Endothelial cell of umbilical vein (primary cell): Measurements from ENCODE around the gene MECR. TPM values are rescaled to one million over a fixed set of nuclear protein-coding genes. Genes with fewer than 3 reads are reported as not detected.

Experiments used
- BruUV-seq: library from RNA; stranded (reverse); fragments of 400-500 nt; replicated peaks from 2 replicates; lab custom pipeline; 2021; lab: Mats Ljungman, UMichigan
- CTCF ChIA-PET: fragments of 300-600, 350-600 bp; sonication (Branson Sonifier 250); formaldehyde crosslinking; loops from one replicate; lab custom pipeline; 2021; ENCODE audit warnings: antibody characterized with exemption, inconsistent platforms; lab: Charles Lee
- POLR2A ChIA-PET: fragments of 300-600, 350-600 bp; sonication (Branson Sonifier 250); formaldehyde crosslinking; loops from one replicate; lab custom pipeline; 2021; ENCODE audit warnings: antibody characterized with exemption, inconsistent platforms; lab: Charles Lee
- DNase-seq: peaks from one replicate; pipeline ENCODE4 v3.0.0-alpha.2; 2011; ENCODE audit warnings: low read depth, low spot score
- FAIRE-seq: peaks from 2 replicates; lab custom pipeline; 2011; peaks lifted over from hg19 to GRCh38; lab: Jason Lieb, UNC
- H2AFZ ChIP-seq: 2 replicates; pipeline ENCODE4 v1.6.0; 2012; ENCODE audit warnings: low read depth, low read length, control low read depth, inconsistent platforms
- H3K27ac ChIP-seq: 2 replicates; pipeline ENCODE4 v1.5.1; 2011; ENCODE audit warnings: low read depth, mild to moderate bottlenecking, control low read depth, low read length, moderate library complexity; ENCODE audit not compliant: insufficient read depth
- H3K27me3 ChIP-seq, 2 experiments: 2 replicates each; pipeline versions ENCODE4 v1.6.0 to v1.6.1; 2011; ENCODE audit warnings: low read length in 2 of 2, mixed read lengths in 1 of 2; ENCODE audit not compliant: control insufficient read depth in 2 of 2, insufficient read depth in 2 of 2
- H3K36me3 ChIP-seq, 2 experiments: 2 replicates in 1 of 2; 3 replicates in 1 of 2; pipeline ENCODE4 v1.5.1; 2011; ENCODE audit warnings: low read length in 2 of 2, mild to moderate bottlenecking in 1 of 2, moderate library complexity in 1 of 2; ENCODE audit not compliant: control insufficient read depth in 2 of 2, insufficient read depth in 2 of 2; ENCODE audit errors: extremely low read depth in 1 of 2
- H3K4me1 ChIP-seq: 3 replicates; pipeline ENCODE4 v1.5.1; 2011; ENCODE audit warnings: mild to moderate bottlenecking, low read length; ENCODE audit not compliant: control insufficient read depth, insufficient read depth; ENCODE audit errors: extremely low read depth
- H3K4me2 ChIP-seq: 2 replicates; pipeline ENCODE4 v1.6.1; 2011; ENCODE audit warnings: low read length, control low read depth, mixed read lengths; ENCODE audit not compliant: insufficient read depth
- H3K4me3 ChIP-seq, 3 experiments: fragments of 200-600 bp in 1 of 3; sonication (generic), shearing (Covaris generic) in 1 of 3; replicated peaks in 1 of 3; 2 replicates each; pipeline ENCODE4 v1.5.1; 2011 to 2016; ENCODE audit warnings: control low read depth in 3 of 3, low read length in 3 of 3, mild to moderate bottlenecking in 2 of 3, inconsistent platforms in 1 of 3, low read depth in 1 of 3, moderate library complexity in 1 of 3; ENCODE audit not compliant: insufficient read depth in 1 of 3
- H3K79me2 ChIP-seq: 2 replicates; pipeline ENCODE4 v1.6.0; 2012; ENCODE audit warnings: low read length, inconsistent platforms; ENCODE audit not compliant: control insufficient read depth, insufficient read depth
- H3K9ac ChIP-seq: replicated peaks from 2 replicates; pipeline ENCODE3; 2011; ENCODE audit warnings: low read length, control low read depth; ENCODE audit not compliant: insufficient read depth; ENCODE audit errors: extremely low read depth
- H3K9me1 ChIP-seq: replicated peaks from 3 replicates; pipeline ENCODE4 v1.6.0; 2011; ENCODE audit warnings: mild to moderate bottlenecking, low read length; ENCODE audit not compliant: control insufficient read depth, insufficient read depth; ENCODE audit errors: extremely low read depth
- H3K9me3 ChIP-seq: replicated peaks from 2 replicates; pipeline ENCODE4 v1.5.1; 2012; ENCODE audit warnings: low read length, inconsistent platforms; ENCODE audit not compliant: control insufficient read depth, insufficient read depth
- H4K20me1 ChIP-seq: replicated peaks from 2 replicates; pipeline ENCODE3; 2011; ENCODE audit warnings: mild to moderate bottlenecking, low read length; ENCODE audit not compliant: control insufficient read depth, insufficient read depth; ENCODE audit errors: extremely low read depth
- POLR2A ChIP-seq: IDR thresholded peaks from 2 replicates; pipeline ENCODE4 v1.6.1; 2012; ENCODE audit warnings: low read depth, mild to moderate bottlenecking, control low read depth, low read length
- dilution Hi-C: fragments of 300-500 bp; cut with MboI; formaldehyde crosslinking; loops from one replicate; pipeline ENCODE4 v1.15.0; 2019; ENCODE audit warnings: low sequenced_read_pairs; ENCODE audit not compliant: extremely low pct_ligation_motif_present
- intact Hi-C: fragments of 100-400 bp; cut with micrococcal nuclease; formaldehyde crosslinking; loops from one replicate; pipeline ENCODE4 v1.10.0; 2022
- polyA plus RNA-seq, 4 experiments: library from polyadenylated mRNA; depleted of rRNA in 3 of 4; stranded (reverse) in 3 of 4; unstranded in 1 of 4; fragments of >200 nt; gene quantifications; 2 replicates each; pipeline versions ENCODE4 v1.2.1 to v1.2.3, GENCODE V29; 2011 to 2012; ENCODE audit warnings: missing spikeins in 1 of 4
- small RNA-seq: library from RNA; depleted of rRNA; stranded (forward); fragments of <200 nt; gene quantifications from one replicate; pipeline ENCODE3, GENCODE V24; 2012; ENCODE audit warnings: low replicate concordance, low read depth; ENCODE audit not compliant: insufficient read depth, insufficient read length
- total RNA-seq: library from RNA; stranded (reverse); gene quantifications from 2 replicates; pipeline ENCODE4 v1.2.3, GENCODE V29; 2021
- TF ChIP-seq, protein P1 (sequence below): IDR thresholded peaks from 2 replicates; pipeline ENCODE4 v1.6.1; 2011; ENCODE audit not compliant: insufficient read depth, insufficient read length

MECR gene
- total and polyA plus RNA-seq, 2 donors (not counting 3 experiments of a cell fraction or from before 2014, with no cell fraction given) = 24.6 to 30.1 TPM

DNA sequence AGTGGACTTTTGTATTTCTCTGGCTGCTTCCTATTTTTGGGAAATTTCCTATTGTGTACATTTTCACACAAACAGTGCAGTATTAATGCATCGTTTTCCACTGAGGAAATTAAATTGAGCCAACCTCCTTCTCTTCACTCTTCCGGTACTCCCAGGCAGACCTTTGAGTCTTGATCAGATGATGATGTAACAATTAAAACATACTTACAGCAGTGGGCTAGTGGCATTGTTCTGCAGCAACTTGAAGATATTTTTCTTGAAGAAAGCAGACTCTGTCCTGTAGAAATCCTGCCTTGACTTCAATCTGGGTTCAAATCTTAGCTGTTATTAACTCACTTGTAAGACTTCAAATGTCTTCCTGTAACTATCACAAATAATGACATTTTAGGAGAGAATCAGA lies 88.0 kb downstream of the MECR start:
- intact Hi-C loops (no loop called here), dilution Hi-C loops (no loop called here)
- Histone ChIP-seq H3K4me3 (no peak overlapping the region), H3K4me1 (no peaks in the 10 kb centered on the region), H3K27ac (no peak overlapping the region), H3K27me3 (no peaks in the 10 kb centered on the region), H2AFZ (no peak overlapping the region), H3K9me3 (no peaks in the 10 kb centered on the region), H3K79me2 (no peaks in the 10 kb centered on the region), H4K20me1 (no peaks in the 10 kb centered on the region), H3K9me1 (no peaks in the 10 kb centered on the region), H3K9ac (no peak overlapping the region), H3K4me2 (no peak overlapping the region), H3K36me3 (peaks cover 2% of the 10 kb centered on the region in 2 experiments)
- BruUV-seq = no TSS peak
- ChIA-PET POLR2A (no interaction called here), CTCF (no interaction called here)
- DNase-seq (no peak), FAIRE-seq (no peak)
- TF ChIP-seq, protein P1, sequence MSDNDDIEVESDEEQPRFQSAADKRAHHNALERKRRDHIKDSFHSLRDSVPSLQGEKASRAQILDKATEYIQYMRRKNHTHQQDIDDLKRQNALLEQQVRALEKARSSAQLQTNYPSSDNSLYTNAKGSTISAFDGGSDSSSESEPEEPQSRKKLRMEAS = no peak
- peak; percentile 21 for TF ChIP-seq POLR2A

Small RNA genes within 50 kb of the gene (small RNA-seq; reads per million reads assigned to genes)
- gene RF02271 = not detected

Other genes starting within 250 kb of the MECR start
- 1.5 and 1.6 TPM in 2 replicates for gene TMEM200B, start 107.0 kb downstream of the MECR start, total RNA-seq
- gene TMEM200B, start 107.0 kb downstream of the MECR start, polyA plus RNA-seq = 0.67 and 0.72 TPM in 2 replicates
- 92.9 and 108 TPM in 2 replicates for gene SRSF4, start 49.0 kb downstream of the MECR start, total RNA-seq
- gene SRSF4, start 49.0 kb downstream of the MECR start, polyA plus RNA-seq = 31.1 and 45.6 TPM in 2 replicates
- gene PTPRU, start 5.6 kb upstream of the MECR start, total RNA-seq = 2.6 and 3.3 TPM in 2 replicates
- gene PTPRU, start 5.6 kb upstream of the MECR start, polyA plus RNA-seq = 0.58 and 0.72 TPM in 2 replicates